ENCODE measurements around the gene VPS13D. TPM values are rescaled to one million over a fixed set of nuclear protein-coding genes. Genes with fewer than 3 reads are reported as not detected.

Gene VPS13D
- total RNA-seq, 1 experiment from 2014 or later = 30.7 TPM

GRCh38 chr1:12339396-12339795, 109.6 kb downstream of the VPS13D start:
- CTCF ChIA-PET = interaction anchor here (0.7 kb wide), 1 partner anchor 41 kb away, joined by 5 read pairs; no protein-coding TSS in a partner anchor
- H3K4me1 ChIP-seq (ENCODE audit: insufficient read depth, low read length) = no peaks in the 10 kb centered on the region
- no peaks in the 10 kb centered on the region for H3F3A ChIP-seq (ENCODE audit: low read length, unreplicated experiment)
- no peaks in the 10 kb centered on the region for H3K9me3 ChIP-seq (ENCODE audit: low read length)
- POLR2A ChIA-PET (ENCODE audit: unreplicated experiment) = no interaction called here
- no peak for TF ChIP-seq EZH2phosphoT487 (IDR thresholded peaks at IDR 0.05; ENCODE audit: borderline replicate concordance, low read length)
- TF ChIP-seq, protein P1, sequence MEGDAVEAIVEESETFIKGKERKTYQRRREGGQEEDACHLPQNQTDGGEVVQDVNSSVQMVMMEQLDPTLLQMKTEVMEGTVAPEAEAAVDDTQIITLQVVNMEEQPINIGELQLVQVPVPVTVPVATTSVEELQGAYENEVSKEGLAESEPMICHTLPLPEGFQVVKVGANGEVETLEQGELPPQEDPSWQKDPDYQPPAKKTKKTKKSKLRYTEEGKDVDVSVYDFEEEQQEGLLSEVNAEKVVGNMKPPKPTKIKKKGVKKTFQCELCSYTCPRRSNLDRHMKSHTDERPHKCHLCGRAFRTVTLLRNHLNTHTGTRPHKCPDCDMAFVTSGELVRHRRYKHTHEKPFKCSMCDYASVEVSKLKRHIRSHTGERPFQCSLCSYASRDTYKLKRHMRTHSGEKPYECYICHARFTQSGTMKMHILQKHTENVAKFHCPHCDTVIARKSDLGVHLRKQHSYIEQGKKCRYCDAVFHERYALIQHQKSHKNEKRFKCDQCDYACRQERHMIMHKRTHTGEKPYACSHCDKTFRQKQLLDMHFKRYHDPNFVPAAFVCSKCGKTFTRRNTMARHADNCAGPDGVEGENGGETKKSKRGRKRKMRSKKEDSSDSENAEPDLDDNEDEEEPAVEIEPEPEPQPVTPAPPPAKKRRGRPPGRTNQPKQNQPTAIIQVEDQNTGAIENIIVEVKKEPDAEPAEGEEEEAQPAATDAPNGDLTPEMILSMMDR (conservative IDR thresholded peaks at IDR 0.05; ENCODE audit: low read depth, low read length) = peak; percentile 43
- H3K79me2 ChIP-seq (ENCODE audit: low read length) = no peaks in the 10 kb centered on the region
- no TSS peak for BruUV-seq (replicated peaks)
- no peaks in the 10 kb centered on the region for H3K27me3 ChIP-seq (ENCODE audit: low read length)
- H3K4me2 ChIP-seq (ENCODE audit: low read length) = no peak overlapping the region
- DNase-seq = peak; percentile 31
- no peak overlapping the region for H2AFZ ChIP-seq (ENCODE audit: low read length)
- no peak overlapping the region for H3K27ac ChIP-seq (ENCODE audit: low read length)
- no peaks in the 10 kb centered on the region for H4K20me1 ChIP-seq (ENCODE audit: low read length)
- no peak overlapping the region for H3K9ac ChIP-seq (ENCODE audit: low read length)
- H3K4me3 ChIP-seq (ENCODE audit: low read length) = no peak overlapping the region
- intact Hi-C loops (cut with micrococcal nuclease) = no loop called here
- ATAC-seq = 0 out of 2 replicates have a peak, but pooled peaks have one; percentile 38
- no peaks in the 10 kb centered on the region for H3K9me2 ChIP-seq (replicated peaks; ENCODE audit: low read length)
- H3K36me3 ChIP-seq (ENCODE audit: low read depth, low read length) = peaks cover 26% of the 10 kb centered on the region

DNA sequence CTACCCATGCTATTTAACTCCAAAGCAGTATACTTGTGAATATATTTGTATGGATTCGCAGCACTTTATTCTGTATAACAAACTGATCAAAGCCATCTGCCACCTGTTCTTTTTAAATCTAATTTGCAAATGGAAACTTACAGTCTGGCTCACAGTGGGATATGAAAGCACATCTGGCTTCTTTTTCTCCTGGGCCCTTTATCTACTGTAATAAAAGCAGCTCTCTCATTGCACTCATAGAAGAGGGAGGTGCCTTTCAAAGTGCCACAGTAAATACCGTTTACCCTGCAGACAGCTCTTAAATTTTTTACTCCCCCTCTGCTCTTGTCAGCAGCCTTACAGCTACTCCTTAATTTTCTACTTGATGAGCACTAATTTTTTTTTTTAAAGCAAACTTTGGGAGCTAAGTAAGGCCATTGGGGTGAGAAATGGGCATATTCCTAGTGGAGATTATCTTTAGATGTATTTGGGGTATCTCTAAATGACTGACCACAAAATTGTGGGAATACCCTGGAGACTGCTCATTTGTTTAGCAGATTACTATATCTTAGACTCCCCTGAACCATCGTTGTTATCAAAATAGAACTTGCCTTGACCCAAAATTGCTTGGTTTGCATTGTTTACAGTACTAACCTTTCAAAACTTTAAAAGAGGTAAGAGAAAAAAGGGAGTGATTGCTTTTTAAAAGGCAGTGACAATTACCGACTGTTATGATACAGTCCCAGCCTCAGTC, 110.1 kb downstream of the VPS13D start:
- Histone ChIP-seq H3K4me1 (ENCODE audit: insufficient read depth, low read length) (no peaks in the 10 kb centered on the region), H3K36me3 (ENCODE audit: low read depth, low read length) (peaks cover 24% of the 10 kb centered on the region), H3F3A (ENCODE audit: low read length, unreplicated experiment) (no peaks in the 10 kb centered on the region), H3K79me2 (ENCODE audit: low read length) (no peaks in the 10 kb centered on the region), H3K9me3 (ENCODE audit: low read length) (no peaks in the 10 kb centered on the region), H3K9me2 (replicated peaks; ENCODE audit: low read length) (no peaks in the 10 kb centered on the region), H3K27me3 (ENCODE audit: low read length) (no peaks in the 10 kb centered on the region), H3K9ac (ENCODE audit: low read length) (no peak overlapping the region), H3K4me3 (ENCODE audit: low read length) (no peak overlapping the region), H2AFZ (ENCODE audit: low read length) (no peak overlapping the region), H3K27ac (ENCODE audit: low read length) (no peak overlapping the region), H3K4me2 (ENCODE audit: low read length) (no peak overlapping the region), H4K20me1 (ENCODE audit: low read length) (no peaks in the 10 kb centered on the region)
- POLR2A ChIA-PET (ENCODE audit: unreplicated experiment) = no interaction called here
- CTCF ChIA-PET = no interaction called here
- TF ChIP-seq EZH2phosphoT487 (IDR thresholded peaks at IDR 0.05; ENCODE audit: borderline replicate concordance, low read length) = no peak
- TF ChIP-seq, protein P1 (conservative IDR thresholded peaks at IDR 0.05; ENCODE audit: low read depth, low read length) = no peak
- no peak for TF ChIP-seq EZH2 (IDR thresholded peaks at IDR 0.05; ENCODE audit: low read length, unreplicated experiment)
- intact Hi-C loops (cut with micrococcal nuclease) = no loop called here
- no TSS peak for BruUV-seq (replicated peaks)
- no peak for ATAC-seq
- DNase-seq = no peak

- ATAC-seq = no peak
- Histone ChIP-seq H3K9ac (ENCODE audit: low read length) (no peak overlapping the region), H3K9me2 (replicated peaks; ENCODE audit: low read length) (no peaks in the 10 kb centered on the region), H2AFZ (ENCODE audit: low read length) (no peak overlapping the region), H3K27ac (ENCODE audit: low read length) (no peak overlapping the region), H3K36me3 (ENCODE audit: low read depth, low read length) (peaks cover 20% of the 10 kb centered on the region), H3K79me2 (ENCODE audit: low read length) (no peaks in the 10 kb centered on the region), H3K4me2 (ENCODE audit: low read length) (no peak overlapping the region), H3K4me3 (ENCODE audit: low read length) (no peak overlapping the region), H3F3A (ENCODE audit: low read length, unreplicated experiment) (no peaks in the 10 kb centered on the region), H3K27me3 (ENCODE audit: low read length) (no peaks in the 10 kb centered on the region), H3K9me3 (ENCODE audit: low read length) (no peaks in the 10 kb centered on the region), H4K20me1 (ENCODE audit: low read length) (no peaks in the 10 kb centered on the region), H3K4me1 (ENCODE audit: insufficient read depth, low read length) (no peaks in the 10 kb centered on the region)
- CTCF ChIA-PET = no interaction called here
- DNase-seq = no peak
- no TSS peak for BruUV-seq (replicated peaks)
- POLR2A ChIA-PET (ENCODE audit: unreplicated experiment) = no interaction called here
- TF ChIP-seq EZH2 (IDR thresholded peaks at IDR 0.05; ENCODE audit: low read length, unreplicated experiment) (no peak), EZH2phosphoT487 (IDR thresholded peaks at IDR 0.05; ENCODE audit: borderline replicate concordance, low read length) (no peak)
- TF ChIP-seq, protein P1 (conservative IDR thresholded peaks at IDR 0.05; ENCODE audit: low read depth, low read length) = no peak
- intact Hi-C loops (cut with micrococcal nuclease) = no loop called here
Measured at GRCh38 chr1:12340544-12340930, 110.7 kb downstream of the VPS13D start.

Data from PC-3 (cell line).